WTC11 (cell line): ENCODE results near the gene PEX10. TPM values are rescaled to one million over a fixed set of nuclear protein-coding genes. Genes with fewer than 3 reads are reported as not detected.

ENCODE experiments used
- ATAC-seq: fragments of 200-7000 bp; cut with Tn5 transposase; 2 replicates; pipeline ENCODE4 v1.10.0; 2021; ENCODE audit warnings: mild to moderate bottlenecking, moderate library complexity
- CTCF ChIA-PET: fragments of 300-600 bp; sonication (Branson Sonifier 250); formaldehyde crosslinking; loops from one replicate; lab custom pipeline; 2021; ENCODE audit warnings: antibody characterized with exemption; lab: Charles Lee
- POLR2A ChIA-PET: fragments of 350-600 bp; sonication (Branson Sonifier 250); formaldehyde crosslinking; loops from one replicate; lab custom pipeline; 2021; ENCODE audit warnings: antibody characterized with exemption; lab: Charles Lee
- DNase-seq: peaks from one replicate; pipeline ENCODE4 v3.0.0; 2021; ENCODE audit warnings: low spot score
- H3K27ac Mint-ChIP-seq: 2 replicates; pipeline ENCODE4 v1.8.0; 2021; ENCODE audit warnings: mixed read lengths
- H3K27me3 Mint-ChIP-seq: 2 replicates; pipeline ENCODE4 v1.8.0; 2021; ENCODE audit warnings: low read depth, mild to moderate bottlenecking, moderate library complexity, mixed read lengths
- H3K36me3 Mint-ChIP-seq: 2 replicates; pipeline ENCODE4 v1.8.0; 2021; ENCODE audit warnings: mixed read lengths
- H3K4me1 Mint-ChIP-seq: 2 replicates; pipeline ENCODE4 v1.8.0; 2022; ENCODE audit warnings: mixed read lengths
- H3K4me3 Mint-ChIP-seq: 2 replicates; pipeline ENCODE4 v1.8.0; 2021; ENCODE audit warnings: mild to moderate bottlenecking, moderate library complexity, mixed read lengths
- H3K9me3 Mint-ChIP-seq: 2 replicates; pipeline ENCODE4 v1.8.0; 2021; ENCODE audit warnings: mixed read lengths
- AFF4 ChIP-seq: sonication (generic); formaldehyde crosslinking; IDR thresholded peaks from 2 replicates; pipeline ENCODE4 v1.8.1; 2023; ENCODE audit warnings: mild to moderate bottlenecking, missing genetic modification reagents, borderline replicate concordance
- AR ChIP-seq: fragments of 250-450 bp; sonication (Bioruptor Pico); IDR thresholded peaks from 2 replicates; pipeline ENCODE4 v1.9.0; 2021; ENCODE audit warnings: mild to moderate bottlenecking
- ATF1 ChIP-seq: sonication (generic); formaldehyde crosslinking; IDR thresholded peaks from 2 replicates; pipeline ENCODE4 v1.8.1; 2023; ENCODE audit warnings: mild to moderate bottlenecking, moderate library complexity, missing genetic modification reagents
- ATF6 ChIP-seq: sonication (generic); formaldehyde crosslinking; IDR thresholded peaks from 2 replicates; pipeline ENCODE4 v1.8.1; 2023; ENCODE audit warnings: mild to moderate bottlenecking, missing genetic modification reagents
- CREM ChIP-seq: sonication (generic); formaldehyde crosslinking; IDR thresholded peaks from 2 replicates; pipeline ENCODE4 v1.8.1; 2022; ENCODE audit warnings: mild to moderate bottlenecking, missing genetic modification reagents, moderate library complexity
- FOXP1 ChIP-seq: sonication (generic); formaldehyde crosslinking; IDR thresholded peaks from 2 replicates; pipeline ENCODE4 v1.8.0; 2022; ENCODE audit warnings: missing genetic modification reagents, mild to moderate bottlenecking, moderate library complexity, borderline replicate concordance
- NR3C1 ChIP-seq: sonication (generic); formaldehyde crosslinking; conservative IDR thresholded peaks from 2 replicates; pipeline ENCODE4 v1.8.1; 2023; ENCODE audit warnings: low read depth, mild to moderate bottlenecking, missing genetic modification reagents
- OVOL2 ChIP-seq: fragments of 250-450 bp; sonication (Bioruptor Pico); IDR thresholded peaks from 2 replicates; pipeline ENCODE4 v1.9.0; 2021; ENCODE audit warnings: mild to moderate bottlenecking, borderline replicate concordance
- SMAD3 ChIP-seq: sonication (generic); formaldehyde crosslinking; IDR thresholded peaks from 2 replicates; pipeline ENCODE4 v1.8.0; 2022; ENCODE audit warnings: missing genetic modification reagents, mild to moderate bottlenecking, borderline replicate concordance
- SMAD4 ChIP-seq: sonication (generic); formaldehyde crosslinking; IDR thresholded peaks from 2 replicates; pipeline ENCODE4 v1.8.0; 2022; ENCODE audit warnings: mild to moderate bottlenecking, missing genetic modification reagents
- SOX15 ChIP-seq: fragments of 250-450 bp; sonication (Bioruptor Pico); IDR thresholded peaks from 2 replicates; pipeline ENCODE4 v1.9.0; 2021; ENCODE audit warnings: mild to moderate bottlenecking
- SP1 ChIP-seq: sonication (generic); formaldehyde crosslinking; conservative IDR thresholded peaks from 2 replicates; pipeline ENCODE4 v1.8.1; 2022; ENCODE audit warnings: missing genetic modification reagents
- ZNF317 ChIP-seq: sonication (generic); formaldehyde crosslinking; IDR thresholded peaks from 2 replicates; pipeline ENCODE4 v1.8.1; 2023; ENCODE audit warnings: low read depth, mild to moderate bottlenecking, moderate library complexity, missing genetic modification reagents, borderline replicate concordance
- ZNF425 ChIP-seq: fragments of 250-450 bp; sonication (Bioruptor Pico); conservative IDR thresholded peaks from 2 replicates; pipeline ENCODE4 v1.9.0; 2021; ENCODE audit warnings: mild to moderate bottlenecking
- ZNF671 ChIP-seq: fragments of 250-450 bp; sonication (Bioruptor Pico); IDR thresholded peaks from 2 replicates; pipeline ENCODE4 v1.8.0; 2021; ENCODE audit warnings: mild to moderate bottlenecking
- total RNA-seq: library from RNA; stranded (reverse); gene quantifications from 3 replicates; pipeline ENCODE4 v1.2.3, GENCODE V29; 2021

Gene PEX10
- total RNA-seq, 1 experiment from 2014 or later = 29.3 TPM

GRCh38 chr1:2457444-2457843 lies 45.1 kb upstream of the PEX10 start:
- POLR2A ChIA-PET = no interaction called here
- TF ChIP-seq ATF6 (CRISPR knock-in tag) (no peak), ZNF425 (CRISPR knock-in tag) (no peak), ZNF317 (CRISPR knock-in tag) (no peak), SOX15 (no peak), CREM (no peak), FOXP1 (CRISPR knock-in tag) (no peak), NR3C1 (CRISPR knock-in tag) (no peak), OVOL2 (CRISPR knock-in tag) (no peak), SMAD4 (CRISPR knock-in tag) (no peak)
- TF ChIP-seq, all 79 proteins: peak for 0
- H3K27ac Mint-ChIP-seq = no peak overlapping the region
- H3K4me3 Mint-ChIP-seq = no peak overlapping the region
- no peak for DNase-seq
- no peaks in the 10 kb centered on the region for H3K9me3 Mint-ChIP-seq
- H3K4me1 Mint-ChIP-seq = no peaks in the 10 kb centered on the region
- ATAC-seq = no peak
- no peaks in the 10 kb centered on the region for H3K27me3 Mint-ChIP-seq
- CTCF ChIA-PET = interaction anchor here (1.5 kb wide), 1 partner anchor 43 kb away, joined by 3 read pairs; no protein-coding TSS in a partner anchor
- H3K36me3 Mint-ChIP-seq = no peaks in the 10 kb centered on the region

GRCh38 chr1:2455757-2456156 lies 43.4 kb upstream of the PEX10 start:
- POLR2A ChIA-PET = no interaction called here
- DNase-seq (no peak), ATAC-seq (no peak)
- H3K9me3 Mint-ChIP-seq = no peaks in the 10 kb centered on the region
- H3K36me3 Mint-ChIP-seq = no peaks in the 10 kb centered on the region
- TF ChIP-seq SP1 = no peak
- TF ChIP-seq, all 79 proteins: peak for 0
- H3K27me3 Mint-ChIP-seq = no peaks in the 10 kb centered on the region
- H3K27ac Mint-ChIP-seq = no peak overlapping the region
- H3K4me1 Mint-ChIP-seq = no peaks in the 10 kb centered on the region
- H3K4me3 Mint-ChIP-seq = no peak overlapping the region
- CTCF ChIA-PET = interaction anchor here (1.1 kb wide), 1 partner anchor 12 kb away, joined by 3 read pairs; no protein-coding TSS in a partner anchor

- ChIA-PET POLR2A (no interaction called here), CTCF (interaction anchor here (1.4 kb wide), 1 partner anchor 14 kb away, joined by 3 read pairs; no protein-coding TSS in a partner anchor)
- ATAC-seq = no peak
- no peak overlapping the region for H3K27ac Mint-ChIP-seq
- H3K27me3 Mint-ChIP-seq = no peaks in the 10 kb centered on the region
- H3K4me1 Mint-ChIP-seq = no peaks in the 10 kb centered on the region
- no peak overlapping the region for H3K4me3 Mint-ChIP-seq
- H3K36me3 Mint-ChIP-seq = no peaks in the 10 kb centered on the region
- DNase-seq = no peak
- TF ChIP-seq ATF1 (CRISPR knock-in tag) (no peak), AR (no peak), SOX15 (no peak), SMAD3 (CRISPR knock-in tag) (no peak), AFF4 (CRISPR knock-in tag) (no peak), ZNF671 (CRISPR knock-in tag) (no peak), ZNF317 (CRISPR knock-in tag) (no peak), OVOL2 (CRISPR knock-in tag) (no peak)
- no peaks in the 10 kb centered on the region for H3K9me3 Mint-ChIP-seq
These were observed 41.9 kb upstream of the PEX10 start for GRCh38 chr1:2454227-2454626.
